ENCODE data around the gene GP9.

Gene GP9

DNA sequence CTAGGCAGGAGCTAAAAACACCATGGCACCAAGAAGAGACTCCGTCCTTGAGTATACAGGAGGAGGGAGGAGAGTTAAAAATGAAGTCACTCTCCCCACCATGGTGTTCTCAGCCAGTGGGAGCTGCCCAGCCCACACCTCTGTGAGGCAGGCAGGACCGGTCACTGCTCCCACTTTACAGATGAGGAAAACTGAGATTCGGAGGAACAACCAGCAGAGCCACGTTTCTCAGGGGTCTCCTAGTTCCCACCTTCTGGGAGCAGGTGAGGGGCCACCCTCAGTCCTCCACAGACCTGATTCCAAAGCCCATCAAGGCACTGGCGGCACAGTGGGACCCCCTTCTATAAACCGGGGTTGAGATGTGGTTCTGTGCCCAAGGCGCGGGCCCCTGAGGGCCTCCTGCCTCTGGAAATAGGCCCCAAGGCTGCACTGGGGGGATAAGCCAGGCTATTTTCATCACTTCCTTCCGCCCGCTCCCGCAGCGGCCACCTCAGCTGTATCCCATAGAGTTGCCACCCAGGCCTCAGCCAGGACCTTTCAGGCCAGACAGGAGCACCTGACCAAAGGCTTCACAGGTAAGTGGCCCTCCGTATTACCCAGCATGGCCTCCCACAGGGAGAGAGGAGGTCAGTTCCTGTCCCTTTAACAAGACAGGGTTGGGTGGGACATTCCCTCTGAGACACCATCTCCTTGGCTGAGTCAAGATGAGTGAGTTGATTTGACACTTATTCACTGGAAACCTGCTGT lies at the start of gene GP9:
Gene GP9, plus strand, starts transcription at position 504 of the 747 bp plus-strand sequence. CDS start 961 bp downstream, outside the sequence.
- DNase-seq, result no peak

DNA sequence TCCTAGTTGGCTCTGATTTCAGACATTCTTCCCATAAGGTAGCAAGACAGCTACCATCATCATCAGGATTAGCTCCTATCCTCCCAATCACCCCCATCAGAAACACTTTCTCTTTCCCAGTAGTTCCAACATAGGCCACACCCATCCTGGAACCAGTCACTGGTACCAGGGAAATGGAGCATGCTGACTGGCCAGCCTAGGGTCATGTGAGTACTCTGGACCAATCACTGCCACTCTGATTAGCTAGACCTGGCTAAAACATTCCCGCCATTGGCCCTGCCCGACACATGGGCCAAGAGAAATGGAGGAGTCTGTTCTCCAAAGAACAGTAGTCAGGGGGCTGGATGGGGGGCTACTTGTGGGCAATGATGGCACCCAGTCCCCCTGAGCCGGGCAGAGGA lies 47.1 kb upstream of the GP9 start:
- no peak for DNase-seq

- no peak for DNase-seq
Observed at GRCh38 chr3:129014148-129014547, 46.4 kb upstream of the GP9 start.

DNA sequence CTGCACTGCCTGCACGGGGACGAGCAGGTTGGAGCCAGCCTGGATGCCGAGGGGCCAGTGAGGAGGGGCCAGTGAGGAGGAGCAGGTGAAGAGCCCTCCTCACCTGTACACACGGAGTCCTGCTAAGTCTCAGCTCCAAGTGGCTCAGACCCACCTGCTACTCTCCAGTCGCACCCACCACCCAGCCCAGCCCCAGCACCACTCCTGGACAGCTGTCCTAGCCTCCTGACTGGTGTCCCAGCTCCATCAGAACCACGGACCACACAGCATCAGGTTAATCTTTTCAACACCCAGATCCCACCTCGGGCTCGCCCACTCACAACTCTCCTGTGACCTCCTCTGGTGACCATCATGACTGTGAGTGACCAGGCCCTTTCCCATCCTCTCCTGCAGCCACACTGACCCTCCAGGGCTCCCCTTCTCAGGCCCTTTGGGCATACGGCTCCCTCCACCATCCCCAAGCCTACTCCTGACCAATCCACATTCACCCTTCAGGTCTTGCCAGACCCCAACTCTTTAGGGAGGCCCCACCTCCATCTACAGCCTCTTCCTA lies 45.7 kb upstream of the GP9 start:
- DNase-seq, result no peak

DNA sequence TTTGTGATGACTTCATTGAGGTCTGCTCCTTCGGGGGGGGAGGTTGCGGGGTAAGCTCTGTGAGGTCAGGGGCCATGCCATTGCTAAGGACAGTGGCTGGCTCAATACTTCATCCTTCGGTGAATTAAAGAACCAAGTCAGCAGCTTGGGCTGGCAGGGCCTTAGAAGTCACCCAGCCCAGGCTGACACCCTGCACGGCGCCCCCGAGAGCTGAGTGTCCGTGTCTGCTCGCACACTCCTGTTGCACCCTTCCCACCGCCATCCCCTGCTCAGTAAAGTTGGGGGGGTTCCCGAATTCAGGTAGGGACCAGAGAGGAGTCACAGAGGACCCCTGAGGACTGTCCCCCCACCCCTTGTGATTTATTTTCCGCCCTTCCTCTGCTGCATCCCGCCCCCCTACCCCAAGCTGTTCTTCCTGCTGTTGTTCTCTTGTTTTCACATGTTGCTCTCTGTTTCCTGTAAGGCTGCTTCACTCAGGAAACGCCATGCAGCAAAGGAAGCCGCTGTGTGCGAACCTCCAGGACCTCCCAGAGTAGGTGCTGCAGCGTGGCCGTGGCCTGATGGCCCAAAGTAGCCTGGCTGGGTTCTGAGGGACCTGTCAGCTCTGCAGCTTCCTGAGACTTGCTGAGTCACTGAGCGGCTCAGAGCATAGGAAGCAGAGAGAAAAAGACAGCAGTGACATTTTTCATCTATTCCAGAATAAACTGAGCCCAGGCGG lies 45.0 kb upstream of the GP9 start:
- peak; percentile 36 for DNase-seq

- DNase-seq, result peak; percentile 80
Observed at GRCh38 chr3:129016356-129016719, 44.2 kb upstream of the GP9 start.

DNA sequence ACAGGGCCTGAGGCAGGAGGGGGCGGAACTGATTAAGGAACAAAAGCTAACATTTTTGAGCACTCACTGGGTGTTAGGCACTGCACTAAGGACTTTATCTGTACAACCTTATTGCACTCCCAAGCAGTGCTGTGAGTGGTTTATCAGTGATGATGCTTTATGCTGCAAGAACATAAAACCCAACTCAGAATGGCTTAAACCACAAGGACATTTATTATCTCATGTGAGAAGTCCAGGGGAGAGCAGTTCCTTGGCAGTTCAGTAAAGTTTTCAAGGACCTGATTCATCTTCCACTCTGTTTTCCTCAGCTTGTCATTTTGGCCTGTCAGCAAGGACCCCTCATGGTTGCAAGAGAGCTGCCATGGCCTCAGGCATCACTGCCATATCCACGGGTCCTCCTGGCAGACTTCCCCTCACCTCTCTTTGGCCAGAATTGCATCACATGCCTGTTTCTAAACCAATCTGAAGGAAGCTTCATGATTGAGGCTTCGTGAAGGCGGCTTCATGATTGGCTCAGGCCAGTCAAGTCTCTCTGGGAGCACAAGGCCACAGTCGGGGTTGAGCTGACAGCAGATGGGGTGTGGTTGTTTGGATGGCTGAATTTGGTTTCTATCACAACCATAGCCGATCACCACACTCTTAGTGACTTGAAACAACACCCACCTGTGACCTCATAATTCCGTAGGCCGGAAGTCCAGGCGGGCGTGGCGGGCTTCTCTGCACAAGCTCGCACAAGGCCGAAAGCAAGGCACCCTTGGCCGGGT lies 43.7 kb upstream of the GP9 start:
- peak; percentile 82 for DNase-seq

- DNase-seq, result no peak
Observed at GRCh38 chr3:129017484-129017899, 43.1 kb upstream of the GP9 start.

- DNase-seq, result no peak
Observed at GRCh38 chr3:129018271-129018670, 42.3 kb upstream of the GP9 start.

DNA sequence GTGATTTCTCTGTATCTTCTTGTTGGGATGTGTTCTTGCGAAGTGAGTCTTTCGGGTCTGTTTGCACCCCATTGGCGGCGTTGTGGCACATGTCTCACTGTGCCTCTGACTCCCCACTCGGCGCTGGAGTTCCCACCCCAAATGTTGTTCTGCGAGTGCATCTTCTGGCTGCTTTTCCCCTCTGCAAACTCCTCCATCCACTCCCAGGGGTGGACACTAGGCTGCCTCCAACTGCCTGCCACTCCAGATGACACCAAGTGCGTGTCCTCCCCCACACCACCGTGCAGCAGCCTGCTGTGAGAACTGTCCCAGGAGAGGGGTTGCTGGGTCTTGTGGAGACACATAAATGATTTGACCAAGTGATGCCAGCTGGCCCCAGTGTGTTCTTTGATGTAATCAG lies 41.8 kb upstream of the GP9 start:
- no peak for DNase-seq

DNA sequence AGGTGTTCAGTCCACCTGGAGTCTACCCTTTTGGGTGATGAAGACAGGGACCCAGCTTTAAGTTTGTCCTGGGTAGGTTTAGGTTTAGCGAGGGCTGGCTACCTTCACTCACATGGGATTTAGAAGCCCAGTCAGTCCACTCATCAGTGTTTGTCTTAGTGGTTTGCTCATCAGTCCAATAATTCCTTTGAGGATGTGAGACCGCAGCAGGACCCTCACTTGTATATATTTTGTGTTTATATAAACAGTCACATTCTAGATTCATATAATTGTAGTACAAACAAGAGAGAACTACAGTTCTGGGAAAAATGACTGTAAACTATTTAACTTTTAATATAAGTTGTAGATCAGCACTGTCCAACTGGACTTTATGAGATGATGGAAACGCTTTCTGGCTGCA lies 41.3 kb upstream of the GP9 start:
- DNase-seq, result no peak

DNA sequence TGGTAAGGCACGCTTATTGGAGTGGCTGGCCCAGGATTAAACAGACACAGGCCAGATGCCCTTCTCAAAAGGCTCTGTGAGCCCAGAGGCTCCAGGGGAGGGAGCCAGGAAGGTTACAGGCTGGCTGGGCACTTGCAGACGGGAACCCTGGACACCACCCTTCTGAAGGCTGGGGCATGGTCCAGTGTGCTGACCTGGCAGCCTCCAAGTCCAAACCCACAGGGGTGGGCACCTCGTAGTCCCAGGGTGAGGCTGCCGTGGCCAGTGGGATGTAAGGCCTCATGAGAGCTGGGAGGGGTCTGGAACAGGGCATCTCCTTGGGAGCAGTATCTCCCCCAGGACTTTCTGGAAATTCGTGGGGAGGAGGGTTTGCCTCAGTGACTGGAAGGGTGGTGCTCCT lies 39.9 kb upstream of the GP9 start:
- no peak for DNase-seq

GRCh38 chr3:129021140-129021551 lies 39.4 kb upstream of the GP9 start:
- DNase-seq, result no peak

DNA sequence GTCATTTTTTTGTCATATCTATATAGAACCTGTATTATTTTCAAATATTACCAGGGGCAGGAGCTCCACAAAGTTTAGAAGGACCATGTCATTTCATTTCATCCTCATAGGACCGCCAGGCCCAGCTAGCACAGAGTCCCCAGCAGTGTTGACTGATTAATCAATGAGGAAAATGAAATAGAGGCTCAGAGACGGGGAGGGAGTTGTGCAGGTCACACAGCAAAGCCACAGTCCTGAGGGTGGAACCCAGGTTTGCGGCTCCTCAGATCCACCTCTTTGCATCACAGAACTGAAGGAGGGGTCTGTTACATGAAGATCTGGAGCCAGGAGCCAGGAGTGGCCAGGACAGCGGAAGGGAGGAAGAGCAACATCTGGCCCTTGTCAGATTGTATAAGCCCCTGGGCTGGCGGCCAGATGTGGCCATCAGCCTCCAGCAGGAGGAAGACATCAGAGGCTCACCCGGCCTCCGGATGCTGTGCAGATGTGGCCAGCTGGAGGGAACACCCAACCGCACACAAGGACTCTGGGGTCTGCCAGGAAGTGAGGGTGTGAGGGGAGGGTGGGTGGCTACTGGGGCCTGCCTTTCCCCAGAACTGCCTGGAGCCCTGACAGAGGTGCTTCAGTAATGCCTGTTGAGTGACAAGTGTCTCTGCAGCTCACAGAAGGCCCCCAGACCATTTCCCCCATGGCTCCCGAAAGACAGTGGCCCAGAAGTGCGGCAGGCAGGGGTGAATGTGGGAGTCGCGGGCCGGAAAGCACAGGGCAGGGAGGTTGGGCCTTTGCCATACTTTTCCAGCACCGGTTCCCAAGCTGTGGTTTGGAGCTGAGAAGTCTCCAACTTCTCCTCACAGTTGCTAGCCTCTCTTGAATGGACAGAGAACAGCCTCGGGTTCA lies 38.2 kb upstream of the GP9 start:
- no peak for DNase-seq

GRCh38 chr3:129023008-129023358 lies 37.6 kb upstream of the GP9 start:
- DNase-seq, result no peak

DNA sequence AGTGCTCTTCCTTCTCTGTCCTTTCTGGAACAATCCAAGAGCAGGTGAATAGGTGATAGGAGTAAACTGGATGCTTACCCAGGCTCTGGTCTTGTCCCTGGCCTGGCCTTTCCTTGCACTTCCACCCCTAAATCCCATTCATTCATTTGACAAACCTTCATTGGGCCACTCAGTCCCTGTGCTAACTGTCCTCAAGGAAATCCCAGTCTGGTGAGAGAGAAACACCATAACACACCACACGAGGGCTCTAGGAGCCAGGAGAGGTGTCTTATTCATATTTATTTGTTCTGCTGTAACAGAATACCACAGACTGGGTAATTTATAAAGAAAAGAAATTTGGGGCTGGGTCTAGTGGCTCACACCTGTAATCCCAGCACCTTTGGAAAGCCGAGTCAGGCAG lies 36.7 kb upstream of the GP9 start:
- no peak for DNase-seq

- DNase-seq, result no peak
Observed at GRCh38 chr3:129025108-129025507, 35.5 kb upstream of the GP9 start.

- no peak for DNase-seq
Observed at GRCh38 chr3:129025691-129026435, 34.7 kb upstream of the GP9 start.

DNA sequence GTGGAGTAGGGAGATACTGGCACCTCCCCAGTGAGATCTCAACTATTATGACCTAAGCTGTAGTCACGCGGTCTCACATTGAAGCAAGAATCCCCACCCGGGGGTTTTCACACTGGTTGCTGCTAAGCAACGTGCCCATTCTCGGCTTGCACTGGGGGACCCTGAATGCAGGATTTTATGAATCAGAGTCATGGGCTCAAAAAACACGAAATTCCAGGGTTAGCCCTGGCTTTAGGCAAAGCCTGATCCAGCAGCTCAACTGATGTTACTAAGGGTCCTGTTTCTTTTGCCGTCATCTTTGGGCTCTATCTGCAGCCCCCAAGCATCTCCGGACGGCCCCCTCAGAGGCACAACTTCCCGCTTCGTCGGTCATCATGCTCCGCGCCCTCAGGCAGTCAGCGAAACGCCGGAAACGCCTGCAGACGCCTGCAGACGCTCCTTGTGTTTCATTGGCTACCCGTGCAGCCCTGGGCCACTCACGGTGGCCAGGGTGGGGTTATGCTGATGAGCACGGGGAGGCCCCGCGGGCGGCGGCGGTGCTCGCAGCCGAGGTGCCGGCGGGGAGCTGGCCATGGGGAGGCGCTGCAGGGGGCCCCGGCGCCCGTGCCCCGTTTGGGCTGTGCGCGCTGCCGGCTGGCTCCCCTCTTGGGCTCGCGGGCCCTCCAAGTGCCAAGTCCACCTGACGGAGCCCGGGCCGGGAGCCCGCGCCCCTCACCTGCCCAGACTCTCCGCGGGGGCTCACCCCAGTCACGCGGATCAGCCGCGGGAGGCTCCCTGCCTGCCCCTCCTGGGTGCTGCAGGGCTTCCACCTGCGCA lies 33.6 kb upstream of the GP9 start:
- DNase-seq, result peak; percentile 93

DNA sequence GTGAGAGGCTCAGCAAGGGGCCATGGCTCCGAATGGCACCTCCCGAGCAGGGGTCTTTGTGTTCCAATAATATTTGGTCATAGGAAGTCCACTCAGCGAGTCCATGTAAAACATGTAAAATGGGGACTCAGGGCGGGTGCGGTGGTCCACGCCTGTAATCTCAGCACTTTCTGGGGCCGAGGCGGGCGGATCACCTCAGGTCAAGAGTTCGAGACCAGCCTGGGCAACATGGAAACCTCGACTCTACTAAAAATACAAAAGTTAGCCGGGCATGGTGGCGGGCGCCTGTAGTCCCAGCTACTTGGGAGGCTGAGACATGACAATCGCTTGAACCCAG lies 33.1 kb upstream of the GP9 start:
- DNase-seq, result no peak

GRCh38 chr3:129028866-129029265 lies 31.7 kb upstream of the GP9 start:
- no peak for DNase-seq
